ENCODE results near the gene SLC35B2. TPM values are rescaled to one million over a fixed set of nuclear protein-coding genes. Genes with fewer than 3 reads are reported as not detected.

Gene SLC35B2
- total RNA-seq, 1 experiment from 2014 or later, result 28.9 TPM

GRCh38 chr6:44298055-44298803, 40.9 kb upstream of the SLC35B2 start (continued):
- TF ChIP-seq, protein P1, sequence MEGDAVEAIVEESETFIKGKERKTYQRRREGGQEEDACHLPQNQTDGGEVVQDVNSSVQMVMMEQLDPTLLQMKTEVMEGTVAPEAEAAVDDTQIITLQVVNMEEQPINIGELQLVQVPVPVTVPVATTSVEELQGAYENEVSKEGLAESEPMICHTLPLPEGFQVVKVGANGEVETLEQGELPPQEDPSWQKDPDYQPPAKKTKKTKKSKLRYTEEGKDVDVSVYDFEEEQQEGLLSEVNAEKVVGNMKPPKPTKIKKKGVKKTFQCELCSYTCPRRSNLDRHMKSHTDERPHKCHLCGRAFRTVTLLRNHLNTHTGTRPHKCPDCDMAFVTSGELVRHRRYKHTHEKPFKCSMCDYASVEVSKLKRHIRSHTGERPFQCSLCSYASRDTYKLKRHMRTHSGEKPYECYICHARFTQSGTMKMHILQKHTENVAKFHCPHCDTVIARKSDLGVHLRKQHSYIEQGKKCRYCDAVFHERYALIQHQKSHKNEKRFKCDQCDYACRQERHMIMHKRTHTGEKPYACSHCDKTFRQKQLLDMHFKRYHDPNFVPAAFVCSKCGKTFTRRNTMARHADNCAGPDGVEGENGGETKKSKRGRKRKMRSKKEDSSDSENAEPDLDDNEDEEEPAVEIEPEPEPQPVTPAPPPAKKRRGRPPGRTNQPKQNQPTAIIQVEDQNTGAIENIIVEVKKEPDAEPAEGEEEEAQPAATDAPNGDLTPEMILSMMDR (IDR thresholded peaks at IDR 0.05), result no peak
- TF ChIP-seq PREB (CRISPR knock-in tag; IDR thresholded peaks at IDR 0.05; ENCODE audit: borderline replicate concordance), result no peak
- TF ChIP-seq FOXK1 (CRISPR knock-in tag; IDR thresholded peaks at IDR 0.05), result no peak
- peak; percentile 98 for TF ChIP-seq ZNF121 (CRISPR knock-in tag; IDR thresholded peaks at IDR 0.05)
- TF ChIP-seq, protein P2, sequence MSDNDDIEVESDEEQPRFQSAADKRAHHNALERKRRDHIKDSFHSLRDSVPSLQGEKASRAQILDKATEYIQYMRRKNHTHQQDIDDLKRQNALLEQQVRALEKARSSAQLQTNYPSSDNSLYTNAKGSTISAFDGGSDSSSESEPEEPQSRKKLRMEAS (CRISPR knock-in tag; IDR thresholded peaks at IDR 0.05), result no peak
- TF ChIP-seq ZNF138 (CRISPR knock-in tag; conservative IDR thresholded peaks at IDR 0.05), result no peak
- no peak for TF ChIP-seq NFE2L1 (CRISPR knock-in tag; IDR thresholded peaks at IDR 0.05)
- TF ChIP-seq, protein P3, sequence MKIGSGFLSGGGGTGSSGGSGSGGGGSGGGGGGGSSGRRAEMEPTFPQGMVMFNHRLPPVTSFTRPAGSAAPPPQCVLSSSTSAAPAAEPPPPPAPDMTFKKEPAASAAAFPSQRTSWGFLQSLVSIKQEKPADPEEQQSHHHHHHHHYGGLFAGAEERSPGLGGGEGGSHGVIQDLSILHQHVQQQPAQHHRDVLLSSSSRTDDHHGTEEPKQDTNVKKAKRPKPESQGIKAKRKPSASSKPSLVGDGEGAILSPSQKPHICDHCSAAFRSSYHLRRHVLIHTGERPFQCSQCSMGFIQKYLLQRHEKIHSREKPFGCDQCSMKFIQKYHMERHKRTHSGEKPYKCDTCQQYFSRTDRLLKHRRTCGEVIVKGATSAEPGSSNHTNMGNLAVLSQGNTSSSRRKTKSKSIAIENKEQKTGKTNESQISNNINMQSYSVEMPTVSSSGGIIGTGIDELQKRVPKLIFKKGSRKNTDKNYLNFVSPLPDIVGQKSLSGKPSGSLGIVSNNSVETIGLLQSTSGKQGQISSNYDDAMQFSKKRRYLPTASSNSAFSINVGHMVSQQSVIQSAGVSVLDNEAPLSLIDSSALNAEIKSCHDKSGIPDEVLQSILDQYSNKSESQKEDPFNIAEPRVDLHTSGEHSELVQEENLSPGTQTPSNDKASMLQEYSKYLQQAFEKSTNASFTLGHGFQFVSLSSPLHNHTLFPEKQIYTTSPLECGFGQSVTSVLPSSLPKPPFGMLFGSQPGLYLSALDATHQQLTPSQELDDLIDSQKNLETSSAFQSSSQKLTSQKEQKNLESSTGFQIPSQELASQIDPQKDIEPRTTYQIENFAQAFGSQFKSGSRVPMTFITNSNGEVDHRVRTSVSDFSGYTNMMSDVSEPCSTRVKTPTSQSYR (CRISPR knock-in tag; IDR thresholded peaks at IDR 0.05), result no peak
- TF ChIP-seq ZSCAN18 (CRISPR knock-in tag; IDR thresholded peaks at IDR 0.05), result no peak
- TF ChIP-seq ZNF671 (CRISPR knock-in tag; IDR thresholded peaks at IDR 0.05), result no peak
- TF ChIP-seq SMAD4 (CRISPR knock-in tag; IDR thresholded peaks at IDR 0.05), result no peak
- TF ChIP-seq RORB (CRISPR knock-in tag; IDR thresholded peaks at IDR 0.05), result no peak
- TF ChIP-seq, protein P4, sequence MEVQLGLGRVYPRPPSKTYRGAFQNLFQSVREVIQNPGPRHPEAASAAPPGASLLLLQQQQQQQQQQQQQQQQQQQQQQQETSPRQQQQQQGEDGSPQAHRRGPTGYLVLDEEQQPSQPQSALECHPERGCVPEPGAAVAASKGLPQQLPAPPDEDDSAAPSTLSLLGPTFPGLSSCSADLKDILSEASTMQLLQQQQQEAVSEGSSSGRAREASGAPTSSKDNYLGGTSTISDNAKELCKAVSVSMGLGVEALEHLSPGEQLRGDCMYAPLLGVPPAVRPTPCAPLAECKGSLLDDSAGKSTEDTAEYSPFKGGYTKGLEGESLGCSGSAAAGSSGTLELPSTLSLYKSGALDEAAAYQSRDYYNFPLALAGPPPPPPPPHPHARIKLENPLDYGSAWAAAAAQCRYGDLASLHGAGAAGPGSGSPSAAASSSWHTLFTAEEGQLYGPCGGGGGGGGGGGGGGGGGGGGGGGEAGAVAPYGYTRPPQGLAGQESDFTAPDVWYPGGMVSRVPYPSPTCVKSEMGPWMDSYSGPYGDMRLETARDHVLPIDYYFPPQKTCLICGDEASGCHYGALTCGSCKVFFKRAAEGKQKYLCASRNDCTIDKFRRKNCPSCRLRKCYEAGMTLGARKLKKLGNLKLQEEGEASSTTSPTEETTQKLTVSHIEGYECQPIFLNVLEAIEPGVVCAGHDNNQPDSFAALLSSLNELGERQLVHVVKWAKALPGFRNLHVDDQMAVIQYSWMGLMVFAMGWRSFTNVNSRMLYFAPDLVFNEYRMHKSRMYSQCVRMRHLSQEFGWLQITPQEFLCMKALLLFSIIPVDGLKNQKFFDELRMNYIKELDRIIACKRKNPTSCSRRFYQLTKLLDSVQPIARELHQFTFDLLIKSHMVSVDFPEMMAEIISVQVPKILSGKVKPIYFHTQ (CRISPR knock-in tag; IDR thresholded peaks at IDR 0.05), result 0 out of 2 replicates have a peak, but pooled peaks have one; percentile 3
- no peak for TF ChIP-seq SP1 (CRISPR knock-in tag; conservative IDR thresholded peaks at IDR 0.05)
- TF ChIP-seq OVOL2 (CRISPR knock-in tag; IDR thresholded peaks at IDR 0.05; ENCODE audit: borderline replicate concordance), result no peak
